CD4-positive, alpha-beta T cell treated with Interleukin-4 for 4 hours (primary cell): ENCODE results near the gene TCN2.
"Not testable (repeated sequence)": the region's sequence is repeated elsewhere in the genome, so short reads cannot be mapped to it uniquely, and the experiment has no call there.

Experiments used
- DNase-seq: peaks from one replicate; pipeline ENCODE4 v3.0.0-alpha.2; 2020

Gene TCN2

DNA sequence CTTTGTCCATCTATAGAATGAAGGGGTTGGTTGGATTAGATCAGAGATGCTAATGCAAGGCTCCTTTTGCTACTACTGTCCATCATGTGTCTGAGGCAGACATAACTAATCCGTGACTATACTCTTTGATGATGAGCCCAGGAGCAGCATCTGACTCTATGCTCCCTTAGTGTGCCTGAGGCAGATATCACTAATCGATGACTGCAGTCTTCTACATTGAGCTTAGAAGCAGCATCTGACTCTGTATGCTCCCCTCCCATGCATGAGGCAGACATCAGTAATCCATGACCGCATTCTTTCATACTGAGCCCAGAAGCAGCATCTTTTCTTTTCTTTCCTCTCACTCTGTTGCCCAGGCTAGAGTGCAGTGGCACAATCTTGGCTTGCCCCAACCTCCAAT is 4.2 kb downstream of the TCN2 start:
- no peak for DNase-seq

DNA sequence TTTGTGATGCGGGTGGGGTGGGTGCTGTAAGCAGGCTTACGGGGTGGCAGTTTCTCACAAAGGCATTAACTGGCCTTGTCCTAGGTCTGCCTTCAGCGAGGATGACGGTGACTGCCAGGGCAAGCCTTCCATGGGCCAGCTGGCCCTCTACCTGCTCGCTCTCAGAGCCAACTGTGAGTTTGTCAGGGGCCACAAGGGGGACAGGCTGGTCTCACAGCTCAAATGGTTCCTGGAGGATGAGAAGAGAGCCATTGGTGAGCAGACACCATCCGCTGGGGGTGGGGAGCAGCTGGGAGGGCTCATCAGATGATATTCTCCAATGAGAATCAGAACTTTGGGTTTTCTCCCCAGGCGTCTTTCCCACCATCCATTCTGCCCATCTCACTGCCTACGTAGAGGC is 5.8 kb downstream of the TCN2 start:
- DNase-seq = no peak

DNA sequence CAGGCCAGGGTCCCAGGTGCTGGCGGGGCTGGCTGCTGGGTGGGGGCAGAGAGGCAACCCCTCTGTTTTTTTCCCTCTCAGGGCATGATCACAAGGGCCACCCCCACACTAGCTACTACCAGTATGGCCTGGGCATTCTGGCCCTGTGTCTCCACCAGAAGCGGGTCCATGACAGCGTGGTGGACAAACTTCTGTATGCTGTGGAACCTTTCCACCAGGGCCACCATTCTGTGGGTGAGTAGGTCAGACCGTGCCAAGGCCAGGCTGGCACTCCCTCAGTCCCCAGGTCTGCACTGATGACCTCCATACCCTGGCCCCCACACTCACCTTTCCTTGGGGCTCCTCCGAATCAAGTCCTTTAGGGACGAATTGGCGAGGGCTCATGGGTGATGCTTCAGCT is 7.3 kb downstream of the TCN2 start:
- no peak for DNase-seq

DNA sequence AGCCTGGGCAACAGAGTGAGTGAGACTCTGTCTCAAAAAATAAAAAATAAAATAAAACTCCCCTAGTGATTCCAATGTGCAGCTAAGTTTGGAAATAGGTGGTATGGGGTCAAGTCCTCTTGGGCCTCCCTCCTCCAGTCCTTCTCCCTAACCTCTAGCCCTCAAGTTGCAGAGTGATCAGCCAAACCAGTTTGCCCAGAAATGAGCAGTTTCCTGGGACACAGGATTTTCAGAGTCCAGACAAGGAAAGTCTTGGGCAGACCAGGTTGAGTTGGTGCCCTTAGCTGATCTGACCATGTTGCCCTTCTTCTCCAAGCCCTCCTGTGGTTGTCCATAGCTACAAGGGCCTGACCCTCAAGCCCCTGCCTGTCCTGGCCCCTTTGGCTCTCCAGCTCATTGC is 7.9 kb downstream of the TCN2 start:
- DNase-seq = no peak

DNA sequence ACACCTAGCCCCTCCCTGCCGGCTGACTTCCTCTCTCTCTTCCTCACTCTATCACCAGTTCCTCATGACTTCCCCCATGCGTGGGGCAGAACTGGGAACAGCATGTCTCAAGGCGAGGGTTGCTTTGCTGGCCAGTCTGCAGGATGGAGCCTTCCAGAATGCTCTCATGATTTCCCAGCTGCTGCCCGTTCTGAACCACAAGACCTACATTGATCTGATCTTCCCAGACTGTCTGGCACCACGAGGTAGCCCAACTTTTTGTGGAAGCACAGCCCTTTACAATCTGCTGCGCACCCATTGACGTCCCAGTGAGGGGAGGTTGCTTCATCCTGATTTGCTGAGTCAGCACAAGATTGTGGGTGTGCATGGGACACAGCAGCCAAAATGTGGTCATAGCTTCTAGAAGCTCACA is 8.6 kb downstream of the TCN2 start:
- no peak for DNase-seq

DNA sequence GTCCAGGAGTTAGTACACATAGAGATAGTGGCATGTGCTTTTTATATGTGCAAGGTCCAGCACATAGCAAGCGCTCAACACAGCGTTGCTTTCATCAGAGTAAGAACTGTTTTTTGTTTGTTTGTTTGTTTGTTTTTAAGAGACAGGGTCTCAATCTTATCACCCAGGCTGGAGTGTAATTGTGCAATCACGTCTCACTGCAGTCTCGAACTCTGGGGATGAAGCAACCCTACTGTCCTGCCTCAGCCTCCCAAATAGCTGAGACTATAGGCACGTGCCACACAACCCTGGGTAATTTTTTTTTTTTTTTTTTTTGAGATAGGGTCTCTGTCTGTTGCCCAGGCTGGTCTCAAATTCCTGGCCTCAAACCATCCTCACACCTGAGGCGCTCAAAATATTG is 10.8 kb downstream of the TCN2 start:
- DNase-seq = no peak

DNA sequence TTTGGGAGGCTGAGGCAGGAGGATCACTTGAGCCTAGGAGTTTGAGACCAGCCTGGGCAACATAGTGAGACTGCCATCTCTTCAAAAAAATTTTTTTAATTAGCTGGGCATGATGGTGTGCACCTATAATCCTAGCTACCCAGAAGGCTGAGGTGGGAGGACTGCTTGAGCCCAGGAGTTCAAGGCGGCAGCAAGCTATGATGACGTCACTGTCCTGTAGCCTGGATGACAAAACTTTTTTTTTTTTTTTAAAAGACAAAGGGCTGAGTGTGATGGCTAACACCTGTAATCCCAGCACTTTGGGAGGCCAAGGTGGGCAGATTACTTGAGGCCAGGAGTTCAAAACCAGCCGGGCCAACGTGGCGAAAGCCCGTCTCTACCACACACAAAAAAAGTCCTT is 12.9 kb downstream of the TCN2 start:
- not testable (repeated sequence) for DNase-seq

DNA sequence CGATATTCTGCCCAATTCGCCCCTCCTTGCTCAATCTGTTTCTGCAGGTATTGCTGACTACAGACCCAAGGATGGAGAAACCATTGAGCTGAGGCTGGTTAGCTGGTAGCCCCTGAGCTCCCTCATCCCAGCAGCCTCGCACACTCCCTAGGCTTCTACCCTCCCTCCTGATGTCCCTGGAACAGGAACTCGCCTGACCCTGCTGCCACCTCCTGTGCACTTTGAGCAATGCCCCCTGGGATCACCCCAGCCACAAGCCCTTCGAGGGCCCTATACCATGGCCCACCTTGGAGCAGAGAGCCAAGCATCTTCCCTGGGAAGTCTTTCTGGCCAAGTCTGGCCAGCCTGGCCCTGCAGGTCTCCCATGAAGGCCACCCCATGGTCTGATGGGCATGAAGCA is 19.4 kb downstream of the TCN2 start:
- DNase-seq = no peak

DNA sequence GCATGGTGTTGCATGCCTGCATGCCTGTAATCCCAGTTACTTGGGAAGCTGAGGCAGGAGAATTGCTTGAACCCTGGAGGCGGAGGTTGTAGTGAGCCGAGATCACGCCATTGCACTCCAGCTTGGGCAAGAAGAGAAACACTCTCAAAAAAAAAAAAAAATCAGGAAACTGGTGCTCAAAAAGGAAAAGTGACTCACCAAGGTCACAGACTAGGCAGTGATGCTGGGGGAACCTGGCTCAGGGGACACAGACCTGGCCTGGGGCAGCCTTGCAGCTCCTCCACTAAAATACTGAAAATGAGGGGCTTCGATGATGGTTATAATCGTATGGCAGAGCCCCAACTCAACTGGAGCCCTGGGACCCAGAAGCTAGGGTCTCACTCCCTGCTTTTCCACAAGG is 20.5 kb downstream of the TCN2 start:
- DNase-seq = no peak

DNA sequence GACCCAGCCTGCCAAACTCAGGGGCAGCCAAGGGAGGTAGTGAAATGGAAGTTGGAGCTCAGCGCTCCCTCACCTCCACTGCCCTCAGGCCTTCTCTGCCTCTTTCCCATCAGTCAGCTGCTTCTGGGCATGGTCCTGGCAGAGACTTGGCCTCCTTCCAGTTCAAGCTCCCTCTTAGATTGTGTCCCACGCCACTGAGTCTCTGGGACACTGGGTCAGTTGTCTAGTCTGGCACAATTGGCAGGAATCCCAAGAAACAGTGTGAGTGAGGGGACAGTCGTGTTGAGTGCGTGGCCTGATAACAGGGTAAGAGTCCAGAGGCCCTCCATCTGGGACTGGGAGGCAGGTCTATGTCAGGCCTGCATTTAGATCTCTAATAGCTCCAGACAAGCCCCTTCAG is 21.5 kb downstream of the TCN2 start:
- DNase-seq = no peak

DNA sequence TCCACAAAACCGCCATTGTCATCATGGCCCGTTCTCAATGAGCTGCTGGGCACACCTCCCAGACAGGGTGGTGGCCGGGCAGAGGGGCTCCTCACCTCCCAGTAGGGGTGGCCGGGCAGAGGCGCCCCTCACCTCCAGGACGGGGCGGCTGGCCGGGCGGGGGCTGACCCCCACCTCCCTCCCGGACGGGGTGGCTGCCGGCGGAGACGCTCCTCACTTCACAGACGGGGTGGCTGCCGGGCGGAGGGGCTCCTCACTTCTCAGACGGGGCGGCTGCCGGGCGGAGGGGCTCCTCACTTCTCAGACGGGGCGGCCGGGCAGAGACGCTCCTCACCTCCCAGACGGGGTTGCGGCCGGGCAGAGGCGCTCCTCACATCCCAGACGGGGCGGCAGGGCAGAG is 24.5 kb downstream of the TCN2 start:
- not testable (repeated sequence) for DNase-seq

DNA sequence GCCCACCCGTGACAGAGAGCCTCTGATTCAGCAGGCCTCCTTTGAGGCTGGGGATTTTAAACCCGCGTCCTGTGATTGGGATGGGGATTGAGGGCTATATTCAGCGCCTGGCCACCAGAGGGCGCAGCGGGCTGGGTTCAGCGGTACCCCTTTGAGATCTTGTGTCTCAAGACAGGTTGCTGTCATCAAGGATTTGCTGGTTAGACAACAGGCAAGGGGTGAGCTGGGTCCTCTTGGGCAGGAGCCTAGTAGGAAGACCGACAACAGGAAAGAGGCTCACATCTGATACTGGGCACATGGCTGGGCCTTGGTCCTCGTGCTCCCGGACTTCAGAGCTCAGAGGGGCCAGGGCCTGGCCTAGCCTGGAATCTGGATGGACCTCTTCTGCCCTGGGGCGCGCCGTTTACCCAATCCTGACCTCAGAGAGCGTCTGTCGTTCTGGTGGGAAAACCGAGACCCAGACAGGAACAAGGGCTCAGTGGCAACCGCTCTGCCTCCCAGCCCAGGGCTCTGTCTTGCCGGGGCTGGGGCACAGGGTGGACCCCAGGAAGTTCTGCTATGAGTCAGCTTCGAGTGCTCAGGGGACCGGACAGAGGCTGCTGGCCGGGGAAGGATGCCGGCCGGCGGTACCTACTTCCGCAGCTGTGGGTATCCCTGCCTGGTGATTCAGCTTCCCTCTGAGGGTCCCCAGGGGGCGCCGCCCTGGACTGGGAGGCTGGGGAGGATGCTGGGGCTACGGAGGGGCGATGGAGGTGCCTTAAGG is 27.7 kb downstream of the TCN2 start:
- DNase-seq = peak; percentile 89

DNA sequence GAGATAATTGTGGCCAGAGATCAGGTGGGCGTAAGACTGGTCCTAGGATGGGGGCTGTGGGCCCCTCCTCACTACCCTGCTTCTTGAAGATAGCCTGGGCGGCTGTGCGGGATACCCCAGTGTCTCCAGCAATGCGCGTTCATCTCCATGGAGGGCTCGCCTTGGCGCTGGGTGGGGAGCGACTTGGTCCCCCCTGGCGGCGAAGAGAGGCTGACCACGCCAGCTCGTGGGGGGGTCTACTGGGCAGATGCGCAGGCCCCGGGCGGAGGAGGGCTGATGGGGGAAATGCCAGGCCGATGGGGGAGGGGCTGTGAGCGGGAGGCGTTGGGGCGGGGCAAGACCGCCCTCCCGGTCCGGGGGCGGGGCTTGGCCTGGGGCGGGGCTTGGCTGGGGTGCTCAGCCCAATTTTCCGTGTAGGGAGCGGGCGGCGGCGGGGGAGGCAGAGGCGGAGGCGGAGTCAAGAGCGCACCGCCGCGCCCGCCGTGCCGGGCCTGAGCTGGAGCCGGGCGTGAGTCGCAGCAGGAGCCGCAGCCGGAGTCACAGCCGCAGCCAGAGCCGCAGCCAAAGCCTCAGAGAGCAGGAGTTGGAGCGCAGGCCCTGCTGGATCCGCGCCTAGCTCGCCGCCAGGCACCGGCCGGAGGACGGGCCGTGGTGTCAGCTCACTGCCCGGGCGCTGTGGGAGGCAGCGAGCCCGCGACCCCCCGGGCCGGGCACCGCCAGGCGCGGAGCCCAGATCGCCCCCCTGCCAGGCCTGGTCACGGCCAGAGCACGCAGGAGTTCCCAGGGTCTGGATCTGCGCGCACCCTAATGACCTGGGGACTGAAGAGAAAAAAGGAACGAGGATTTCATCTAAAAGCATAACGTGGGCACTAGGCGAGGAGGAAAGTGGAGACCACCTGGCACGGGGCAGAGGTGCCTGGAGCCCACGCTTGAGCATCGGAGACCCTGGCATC is 28.6 kb downstream of the TCN2 start, which contains the start of gene SLC35E4:
Gene SLC35E4, plus strand, starts transcription at position 509 of the 953 bp plus-strand sequence. CDS start 670 bp downstream, outside the sequence.
- peak; percentile 92 for DNase-seq

DNA sequence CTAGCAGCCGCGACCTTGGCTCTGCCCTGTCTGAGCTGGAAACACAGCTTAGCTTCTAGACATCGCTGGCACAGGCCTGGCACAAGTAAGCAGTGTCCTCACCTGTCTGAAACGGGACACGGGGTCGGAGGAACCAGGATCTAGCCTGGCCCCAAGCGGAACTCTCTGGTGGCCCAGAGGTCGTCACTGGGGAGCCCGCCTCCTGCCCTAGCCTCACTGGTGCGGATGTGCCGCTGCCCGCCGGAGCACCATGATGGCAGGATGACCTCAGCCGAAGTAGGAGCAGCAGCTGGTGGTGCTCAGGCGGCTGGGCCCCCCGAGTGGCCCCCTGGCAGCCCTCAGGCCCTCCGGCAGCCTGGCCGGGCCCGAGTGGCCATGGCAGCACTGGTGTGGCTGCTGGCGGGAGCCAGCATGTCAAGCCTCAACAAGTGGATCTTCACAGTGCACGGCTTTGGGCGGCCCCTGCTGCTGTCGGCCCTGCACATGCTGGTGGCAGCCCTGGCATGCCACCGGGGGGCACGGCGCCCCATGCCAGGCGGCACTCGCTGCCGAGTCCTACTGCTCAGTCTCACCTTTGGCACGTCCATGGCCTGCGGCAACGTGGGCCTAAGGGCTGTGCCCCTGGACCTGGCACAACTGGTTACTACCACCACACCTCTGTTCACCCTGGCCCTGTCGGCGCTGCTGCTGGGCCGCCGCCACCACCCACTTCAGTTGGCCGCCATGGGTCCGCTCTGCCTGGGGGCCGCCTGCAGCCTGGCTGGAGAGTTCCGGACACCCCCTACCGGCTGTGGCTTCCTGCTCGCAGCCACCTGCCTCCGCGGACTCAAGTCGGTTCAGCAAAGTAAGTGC is 29.5 kb downstream of the TCN2 start:
- DNase-seq = no peak

DNA sequence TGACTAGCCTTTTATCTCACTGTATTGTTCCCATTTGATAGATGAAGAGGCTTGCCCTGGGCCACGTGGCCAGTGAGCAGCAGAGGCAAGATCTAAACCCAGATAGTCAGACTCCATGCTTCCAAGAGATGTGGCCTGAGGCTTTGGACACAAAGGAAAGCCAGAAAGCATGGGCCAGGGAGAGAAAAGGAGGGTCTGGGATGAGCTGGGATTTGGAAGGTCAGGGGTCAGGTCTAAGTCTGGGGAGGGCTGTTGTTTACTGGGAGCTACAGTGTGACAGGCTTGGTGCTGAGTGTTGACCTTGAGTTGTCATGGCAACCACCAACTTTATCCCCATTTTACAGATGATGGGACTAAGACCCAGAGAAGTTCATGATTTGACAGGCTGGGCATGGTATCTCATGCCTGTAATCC is 30.7 kb downstream of the TCN2 start:
- no peak for DNase-seq

DNA sequence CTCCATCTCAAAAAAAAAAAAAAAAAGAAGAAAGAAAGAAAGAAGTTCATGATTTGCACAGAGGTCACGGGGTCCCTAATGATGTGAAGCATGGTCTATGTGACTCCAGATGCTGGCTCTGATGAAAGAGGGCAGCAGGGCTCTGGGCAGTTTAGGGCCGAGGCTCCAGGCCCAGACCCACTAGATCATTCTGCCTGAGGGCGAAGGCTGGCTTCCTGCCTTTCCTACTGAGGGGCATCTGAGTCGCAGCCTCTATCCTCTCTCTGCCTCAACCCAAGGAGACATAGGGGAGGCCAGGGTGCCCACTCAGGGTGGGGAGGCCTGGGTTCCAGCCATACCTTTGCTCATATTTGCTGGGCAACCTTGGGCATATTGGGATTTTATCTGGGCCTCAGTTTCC is 33.4 kb downstream of the TCN2 start:
- no peak for DNase-seq

DNA sequence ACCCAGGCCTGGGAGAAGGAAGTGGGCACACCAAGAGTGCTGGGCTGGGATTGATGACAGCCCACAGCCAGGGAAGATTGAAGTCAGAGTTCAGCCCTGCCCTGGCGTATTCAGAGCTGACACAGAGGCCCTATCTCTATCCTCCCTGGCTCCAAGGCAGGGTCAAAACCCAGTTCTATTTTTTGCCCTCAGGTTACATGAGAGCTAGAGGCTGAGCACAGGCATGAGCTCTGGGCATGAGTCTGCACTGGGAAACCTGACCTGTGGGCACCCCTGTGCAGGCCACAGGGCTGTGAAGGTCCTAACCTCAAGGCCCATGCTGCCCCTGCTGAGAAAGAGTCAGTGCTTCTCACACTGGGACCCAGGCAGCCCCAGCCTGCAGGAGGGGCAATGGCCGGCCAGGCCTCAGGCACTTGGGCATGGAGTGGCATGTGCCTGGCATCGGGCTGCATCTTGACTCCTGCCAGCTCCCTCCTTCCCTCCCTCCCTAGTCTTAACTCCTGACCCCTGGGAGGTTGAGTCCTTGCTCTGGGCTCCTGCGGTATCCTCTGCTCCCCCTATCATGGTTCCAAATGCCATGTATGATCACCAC is 34.0 kb downstream of the TCN2 start:
- DNase-seq = no peak

DNA sequence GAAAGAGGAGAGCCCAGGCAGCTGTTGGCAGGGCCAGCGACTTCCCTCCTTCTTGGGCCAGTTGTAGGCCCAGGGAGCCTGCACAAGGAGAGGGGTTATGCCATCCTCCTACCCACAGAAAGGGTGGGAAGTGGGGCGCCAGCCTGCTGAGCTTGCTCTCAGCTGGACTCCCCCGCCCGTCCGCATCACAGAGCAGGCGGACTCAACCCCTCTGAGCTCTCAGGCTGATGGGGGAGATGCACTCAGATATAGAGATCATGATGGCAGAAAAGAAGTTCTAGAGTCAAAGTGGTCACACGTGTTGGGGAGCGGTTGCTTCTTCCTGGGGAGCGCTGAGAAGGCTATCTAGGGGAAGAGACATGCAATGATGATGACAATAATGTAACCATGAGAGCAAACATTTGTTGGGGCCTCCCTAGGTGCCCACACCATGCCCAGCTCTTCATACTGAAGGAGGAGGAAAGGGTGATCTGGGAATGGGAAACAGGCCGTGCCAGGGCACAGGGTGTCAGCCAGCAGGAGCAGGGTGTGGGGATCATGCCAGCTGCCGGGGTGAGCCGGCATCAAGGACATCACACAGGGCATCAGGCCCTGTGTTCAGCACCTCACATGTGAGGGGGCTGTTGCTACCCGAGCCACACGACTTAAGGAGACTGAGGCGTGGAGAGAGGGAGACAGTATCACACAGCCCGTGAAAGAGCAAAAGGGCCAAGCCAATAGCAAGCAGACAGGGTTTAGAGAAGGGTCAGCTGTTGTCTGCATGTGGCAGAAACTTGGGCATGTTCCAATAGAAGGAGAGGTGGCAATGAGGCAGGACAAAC is 36.3 kb downstream of the TCN2 start:
- no peak for DNase-seq

DNA sequence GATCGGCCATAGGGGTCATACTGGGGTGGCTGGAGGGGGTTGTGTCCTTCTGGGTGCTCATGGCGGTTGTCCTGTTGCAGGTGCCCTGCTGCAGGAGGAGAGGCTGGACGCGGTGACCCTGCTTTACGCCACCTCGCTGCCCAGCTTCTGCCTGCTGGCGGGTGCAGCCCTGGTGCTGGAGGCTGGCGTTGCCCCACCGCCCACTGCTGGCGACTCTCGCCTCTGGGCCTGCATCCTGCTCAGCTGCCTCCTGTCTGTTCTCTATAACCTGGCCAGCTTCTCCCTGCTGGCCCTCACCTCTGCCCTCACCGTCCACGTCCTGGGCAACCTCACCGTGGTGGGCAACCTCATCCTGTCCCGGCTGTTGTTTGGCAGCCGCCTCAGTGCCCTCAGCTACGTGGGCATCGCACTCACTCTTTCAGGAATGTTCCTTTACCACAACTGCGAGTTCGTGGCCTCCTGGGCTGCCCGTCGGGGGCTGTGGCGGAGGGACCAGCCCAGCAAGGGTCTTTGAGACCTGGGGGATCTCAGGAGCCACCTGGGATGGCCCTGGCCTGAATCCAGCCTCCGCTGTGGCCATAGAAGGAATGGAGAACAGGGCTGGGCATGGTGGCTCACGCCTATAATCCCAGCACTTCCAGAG is 39.7 kb downstream of the TCN2 start:
- DNase-seq = no peak

DNA sequence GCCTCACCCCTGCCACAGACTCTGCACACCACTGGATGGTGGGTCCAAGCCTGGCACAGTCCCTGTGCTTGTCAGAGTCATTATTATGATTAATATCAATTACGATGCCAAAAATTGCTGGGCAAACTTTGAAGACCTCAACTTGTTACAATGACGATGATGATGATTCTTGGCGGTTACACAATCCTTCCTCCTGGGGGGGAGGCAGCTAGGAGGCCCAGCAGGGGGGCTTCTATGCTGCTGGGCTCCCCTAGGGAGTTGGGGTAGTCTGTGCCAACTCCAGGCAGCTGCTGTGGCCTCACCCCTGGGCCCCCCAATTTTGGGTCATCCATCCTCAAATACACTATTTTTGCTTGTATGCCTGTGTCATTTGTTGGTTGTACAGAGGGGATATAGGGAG is 40.6 kb downstream of the TCN2 start:
- DNase-seq = no peak

DNA sequence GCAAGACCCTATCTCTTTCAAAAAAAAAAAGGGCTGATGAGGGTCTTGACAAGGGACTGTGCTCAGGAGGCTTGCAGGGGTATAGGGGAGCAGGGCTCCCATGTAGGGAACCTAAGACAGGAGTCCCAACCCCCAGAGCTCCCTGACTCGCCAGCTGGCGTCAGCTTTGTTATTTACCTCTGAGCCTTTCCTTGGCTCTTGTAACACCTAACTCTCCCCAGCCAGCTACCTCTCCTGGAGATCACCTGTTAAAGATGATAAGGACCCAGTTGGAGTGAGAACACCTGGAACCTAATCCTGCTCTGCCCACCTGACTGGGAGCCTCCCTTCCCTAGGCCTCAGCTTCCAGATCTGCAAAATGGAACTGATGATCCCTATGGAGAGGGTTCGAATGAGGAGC is 41.9 kb downstream of the TCN2 start:
- DNase-seq = no peak
